PC-3 (cell line): ENCODE data around the gene RPS21. TPM values are rescaled to one million over a fixed set of nuclear protein-coding genes. Genes with fewer than 3 reads are reported as not detected.
A peak's percentile ranks its signal among the peaks of the same experiment; 100 is the strongest.

Source experiments
- ATAC-seq: fragments of 200-7000 bp; cut with Tn5 transposase; 2 replicates; pipeline ENCODE4 v1.9.1; 2020; ENCODE audit warnings: mild to moderate bottlenecking, moderate library complexity
- BruUV-seq: library from RNA; stranded (reverse); fragments of 400-500 nt; replicated peaks from 2 replicates; lab custom pipeline; 2021; lab: Mats Ljungman, UMichigan
- CTCF ChIA-PET: fragments of 300-600 bp; sonication (Branson Sonifier 250); formaldehyde crosslinking; loops from one replicate; lab custom pipeline; 2022; ENCODE audit warnings: antibody characterized with exemption; lab: Charles Lee
- POLR2A ChIA-PET: fragments of 300-600 bp; sonication (Branson Sonifier 250); formaldehyde crosslinking; loops from one replicate; lab custom pipeline; 2022; ENCODE audit warnings: antibody characterized with exemption; ENCODE audit not compliant: unreplicated experiment; lab: Charles Lee
- DNase-seq: peaks from one replicate; pipeline ENCODE4 v3.0.0-alpha.2; 2015
- H2AFZ ChIP-seq: fragments of 300-600 bp; sonication (generic); 2 replicates; pipeline ENCODE4 v1.6.0; 2016; ENCODE audit warnings: antibody characterized with exemption, low read length
- H3F3A ChIP-seq: fragments of 300-600 bp; sonication (generic); one replicate; pipeline ENCODE4 v1.6.0; 2017; ENCODE audit warnings: antibody characterized with exemption, low read length, control low read depth, mild to moderate bottlenecking; ENCODE audit not compliant: unreplicated experiment
- H3K27ac ChIP-seq: fragments of 300-600 bp; sonication (generic); 2 replicates; pipeline ENCODE4 v1.5.1; 2016; ENCODE audit warnings: mild to moderate bottlenecking, low read length
- H3K27me3 ChIP-seq: fragments of 300-600 bp; sonication (generic); 2 replicates; pipeline ENCODE4 v1.6.1; 2016; ENCODE audit warnings: low read length, mixed read lengths
- H3K36me3 ChIP-seq: fragments of 300-600 bp; sonication (generic); 2 replicates; pipeline ENCODE4 v1.6.1; 2016; ENCODE audit warnings: low read depth, mixed run types, low read length, mixed read lengths
- H3K4me1 ChIP-seq: fragments of 300-600 bp; sonication (generic); 2 replicates; pipeline ENCODE4 v1.5.1; 2016; ENCODE audit warnings: low read length; ENCODE audit not compliant: insufficient read depth
- H3K4me2 ChIP-seq: fragments of 300-600 bp; sonication (generic); 2 replicates; pipeline ENCODE4 v1.6.0; 2016; ENCODE audit warnings: low read length
- H3K4me3 ChIP-seq: fragments of 300-600 bp; sonication (generic); 2 replicates; pipeline ENCODE4 v1.5.1; 2016; ENCODE audit warnings: mild to moderate bottlenecking, low read length, mixed read lengths
- H3K79me2 ChIP-seq: fragments of 300-600 bp; sonication (generic); 2 replicates; pipeline ENCODE4 v1.6.1; 2017; ENCODE audit warnings: low read length, mixed read lengths
- H3K9ac ChIP-seq: fragments of 300-600 bp; sonication (generic); 2 replicates; pipeline ENCODE4 v1.6.0; 2016; ENCODE audit warnings: mild to moderate bottlenecking, low read length
- H3K9me2 ChIP-seq: fragments of 300-600 bp; sonication (generic); replicated peaks from 2 replicates; pipeline ENCODE4 v1.6.1; 2016; ENCODE audit warnings: mixed run types, low read length, mixed read lengths
- H3K9me3 ChIP-seq: fragments of 300-600 bp; sonication (generic); 2 replicates; pipeline ENCODE4 v1.6.1; 2016; ENCODE audit warnings: low read length, mixed read lengths
- H4K20me1 ChIP-seq: fragments of 300-600 bp; sonication (generic); 2 replicates; pipeline ENCODE4 v1.6.1; 2016; ENCODE audit warnings: low read length, mixed read lengths
- EZH2 ChIP-seq: fragments of 300-600 bp; sonication (generic); IDR thresholded peaks from one replicate; pipeline ENCODE4 v1.6.1; 2017; ENCODE audit warnings: antibody characterized with exemption, mild to moderate bottlenecking, low read length; ENCODE audit not compliant: unreplicated experiment
- EZH2phosphoT487 ChIP-seq: fragments of 300-600 bp; sonication (generic); IDR thresholded peaks from 2 replicates; pipeline ENCODE4 v1.6.1; 2018; ENCODE audit warnings: mild to moderate bottlenecking, antibody characterized with exemption, low read length, borderline replicate concordance
- intact Hi-C: fragments of 100-400 bp; cut with micrococcal nuclease; formaldehyde crosslinking; loops from 2 replicates; pipeline ENCODE4 v1.9.0; 2023
- total RNA-seq: library from RNA; depleted of rRNA; stranded (reverse); fragments of >200 nt; gene quantifications from 2 replicates; pipeline ENCODE4 v1.2.3, GENCODE V29; 2014
- TF ChIP-seq, protein P1 (sequence below): fragments of 300-600 bp; sonication (generic); conservative IDR thresholded peaks from 2 replicates; pipeline ENCODE4 v1.5.1; 2017; ENCODE audit warnings: antibody characterized with exemption, low read depth, mild to moderate bottlenecking, low read length

The RPS21 gene
- total RNA-seq, 1 experiment from 2014 or later, result 1,945 TPM

DNA sequence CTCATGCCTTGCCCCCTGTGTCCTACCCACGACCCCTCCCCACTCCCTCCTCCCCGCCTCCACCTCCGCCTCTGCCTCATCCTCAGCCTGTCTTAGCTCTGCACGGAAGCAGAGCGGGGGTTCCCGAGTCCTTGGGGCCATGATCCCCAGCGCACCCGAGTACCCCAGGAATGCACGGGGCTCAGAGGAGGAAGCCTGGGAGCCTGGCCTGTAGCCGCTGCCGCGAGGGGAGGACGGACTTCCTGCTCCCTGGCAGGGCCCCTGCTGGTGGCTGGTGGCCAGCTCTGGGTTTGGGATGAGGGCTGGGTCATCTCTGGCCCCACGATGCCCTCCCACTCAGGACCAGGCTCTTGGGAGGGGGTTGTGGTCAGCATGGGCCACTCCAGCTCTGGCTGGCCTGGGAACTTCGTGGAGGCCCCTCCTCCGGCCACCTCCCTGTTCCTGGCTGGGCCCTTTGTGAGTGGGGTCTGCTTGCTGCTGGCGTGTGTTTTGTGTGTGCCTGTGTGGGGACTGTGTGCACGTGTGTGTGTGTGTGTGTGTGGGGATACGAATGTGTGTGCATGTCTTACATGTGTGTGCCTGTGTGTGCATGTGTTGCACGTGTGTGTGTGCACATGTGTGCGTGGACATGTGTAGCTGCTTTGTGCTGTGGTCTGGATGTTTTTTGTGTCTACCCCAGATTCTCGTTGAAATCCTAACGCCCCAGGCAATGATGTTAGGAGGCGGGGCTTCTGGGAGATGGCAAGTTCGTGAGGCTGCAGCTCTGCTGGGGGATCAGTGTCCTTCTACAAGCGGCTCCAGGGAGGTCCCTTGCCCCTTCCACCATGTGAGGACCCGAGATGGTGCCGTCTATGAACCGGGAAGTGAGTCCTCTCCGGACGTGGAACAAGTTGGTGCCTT lies 41.7 kb downstream of the RPS21 start:
- H3K4me3 ChIP-seq, result no peak overlapping the region
- CTCF ChIA-PET, result no interaction called here
- 0 out of 2 replicates have a peak, but pooled peaks cover 5% of the 10 kb centered on the region for H3K79me2 ChIP-seq
- H3F3A ChIP-seq, result no peaks in the 10 kb centered on the region
- no peak for DNase-seq
- peak overlapping the region; percentile 70; the same call in 1 of the 2 replicates for H3K4me2 ChIP-seq
- TF ChIP-seq, protein P1, sequence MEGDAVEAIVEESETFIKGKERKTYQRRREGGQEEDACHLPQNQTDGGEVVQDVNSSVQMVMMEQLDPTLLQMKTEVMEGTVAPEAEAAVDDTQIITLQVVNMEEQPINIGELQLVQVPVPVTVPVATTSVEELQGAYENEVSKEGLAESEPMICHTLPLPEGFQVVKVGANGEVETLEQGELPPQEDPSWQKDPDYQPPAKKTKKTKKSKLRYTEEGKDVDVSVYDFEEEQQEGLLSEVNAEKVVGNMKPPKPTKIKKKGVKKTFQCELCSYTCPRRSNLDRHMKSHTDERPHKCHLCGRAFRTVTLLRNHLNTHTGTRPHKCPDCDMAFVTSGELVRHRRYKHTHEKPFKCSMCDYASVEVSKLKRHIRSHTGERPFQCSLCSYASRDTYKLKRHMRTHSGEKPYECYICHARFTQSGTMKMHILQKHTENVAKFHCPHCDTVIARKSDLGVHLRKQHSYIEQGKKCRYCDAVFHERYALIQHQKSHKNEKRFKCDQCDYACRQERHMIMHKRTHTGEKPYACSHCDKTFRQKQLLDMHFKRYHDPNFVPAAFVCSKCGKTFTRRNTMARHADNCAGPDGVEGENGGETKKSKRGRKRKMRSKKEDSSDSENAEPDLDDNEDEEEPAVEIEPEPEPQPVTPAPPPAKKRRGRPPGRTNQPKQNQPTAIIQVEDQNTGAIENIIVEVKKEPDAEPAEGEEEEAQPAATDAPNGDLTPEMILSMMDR, result no peak
- TF ChIP-seq EZH2phosphoT487 (no peak), EZH2 (no peak)
- ATAC-seq, result no peak
- H2AFZ ChIP-seq, result no peak overlapping the region
- POLR2A ChIA-PET, result no interaction called here
- no peaks in the 10 kb centered on the region for H3K9me3 ChIP-seq
- intact Hi-C loops, result no loop called here
- peaks cover 29% of the 10 kb centered on the region for H3K4me1 ChIP-seq
- no peaks in the 10 kb centered on the region for H3K9me2 ChIP-seq
- no peaks in the 10 kb centered on the region for H3K36me3 ChIP-seq
- no peaks in the 10 kb centered on the region for H3K27me3 ChIP-seq
- no peak overlapping the region for H3K27ac ChIP-seq
- H4K20me1 ChIP-seq, result no peaks in the 10 kb centered on the region
- no peak overlapping the region for H3K9ac ChIP-seq
- BruUV-seq, result no TSS peak

DNA sequence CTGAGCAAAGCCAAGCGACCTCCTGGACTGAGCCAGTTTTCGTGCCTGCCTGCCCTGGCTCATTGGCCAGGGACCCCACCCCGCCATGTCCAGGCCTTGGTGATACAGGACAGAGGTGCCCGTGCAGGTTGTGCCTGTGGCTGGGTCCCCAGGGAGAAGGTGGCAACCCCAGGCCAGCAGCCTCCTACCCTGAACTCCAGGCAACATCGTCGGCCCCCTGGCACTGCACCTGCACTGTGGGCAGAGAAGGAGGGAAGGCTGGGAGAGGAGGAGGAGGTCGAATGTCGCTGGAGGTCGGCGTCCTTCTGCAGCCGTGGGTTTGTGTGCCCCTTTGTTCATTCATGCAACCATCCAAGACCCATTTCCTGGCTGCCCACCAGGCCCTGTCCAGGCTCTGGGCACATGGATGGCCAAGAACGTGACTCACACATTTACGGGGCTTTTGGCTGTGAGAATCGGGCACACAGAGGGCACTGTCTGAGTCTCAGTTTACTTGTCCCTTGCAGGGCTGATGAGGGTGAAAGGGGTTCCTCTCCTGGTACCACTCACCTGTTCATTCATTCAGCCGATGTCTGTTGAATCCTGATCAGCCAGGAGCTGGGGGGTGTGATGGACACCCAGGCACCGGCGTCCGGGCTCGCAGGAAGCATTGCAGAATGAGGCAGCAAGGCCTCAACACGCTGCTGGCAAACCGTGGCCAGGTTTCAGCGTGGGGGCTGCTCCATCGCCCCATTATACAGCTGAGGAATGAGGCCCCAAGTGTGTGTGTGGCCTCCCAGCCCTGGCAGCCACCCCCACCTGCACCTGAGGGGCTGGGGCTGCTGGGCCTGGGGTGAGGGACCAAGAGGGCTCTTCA lies 42.8 kb downstream of the RPS21 start:
- H3K27me3 ChIP-seq, result peaks cover 4% of the 10 kb centered on the region; the same call in 1 of the 2 replicates
- BruUV-seq, result no TSS peak
- ATAC-seq (no peak), DNase-seq (peak; percentile 24)
- no peak overlapping the region for H3K4me2 ChIP-seq
- no peaks in the 10 kb centered on the region for H3K36me3 ChIP-seq
- TF ChIP-seq EZH2phosphoT487, result no peak
- TF ChIP-seq, protein P1, result no peak
- TF ChIP-seq EZH2, result no peak
- no peaks in the 10 kb centered on the region for H3F3A ChIP-seq
- no peak overlapping the region for H3K27ac ChIP-seq
- ChIA-PET POLR2A (no interaction called here), CTCF (no interaction called here)
- H3K9me3 ChIP-seq, result no peaks in the 10 kb centered on the region
- no peak overlapping the region for H3K4me3 ChIP-seq
- H3K9me2 ChIP-seq, result no peaks in the 10 kb centered on the region
- H4K20me1 ChIP-seq, result no peaks in the 10 kb centered on the region
- no peak overlapping the region for H2AFZ ChIP-seq
- intact Hi-C loops, result no loop called here
- H3K4me1 ChIP-seq, result peaks cover 25% of the 10 kb centered on the region
- 0 out of 2 replicates have a peak, but pooled peaks cover 5% of the 10 kb centered on the region for H3K79me2 ChIP-seq
- no peak overlapping the region for H3K9ac ChIP-seq
